GM23338 (cell line): ENCODE data around the gene MBOAT1. TPM values are rescaled to one million over a fixed set of nuclear protein-coding genes. Genes with fewer than 3 reads are reported as not detected.

ENCODE experiments used
- ATAC-seq: fragments of 200-7000 bp; cut with Tn5 transposase; 3 replicates; pipeline ENCODE4 v1.9.1; 2020
- DNase-seq: peaks from one replicate; pipeline ENCODE4 v3.0.0-alpha.2; 2015; ENCODE audit warnings: low spot score
- H2AFZ ChIP-seq: fragments of 200-600 bp; sonication (generic); 2 replicates; pipeline ENCODE4 v1.8.0; 2016; ENCODE audit warnings: antibody characterized with exemption, mild to moderate bottlenecking, moderate library complexity
- H3F3A ChIP-seq: fragments of 200-600 bp; sonication (generic); replicated peaks from 2 replicates; pipeline ENCODE4 v1.8.0; 2017; ENCODE audit warnings: antibody characterized with exemption, mixed run types, low read depth
- H3K27ac ChIP-seq: fragments of 200-600 bp; sonication (generic); 2 replicates; pipeline ENCODE4 v1.6.1; 2016; ENCODE audit warnings: low read depth
- H3K27me3 ChIP-seq: fragments of 200-600 bp; sonication (generic); 2 replicates; pipeline ENCODE4 v1.8.0; 2016; ENCODE audit warnings: mild to moderate bottlenecking, mixed run types, moderate library complexity; ENCODE audit not compliant: insufficient read depth
- H3K36me3 ChIP-seq: fragments of 200-600 bp; sonication (generic); 2 replicates; pipeline ENCODE4 v1.8.0; 2016; ENCODE audit warnings: mild to moderate bottlenecking; ENCODE audit not compliant: insufficient read depth
- H3K4me1 ChIP-seq: fragments of 200-600 bp; sonication (generic); 2 replicates; pipeline ENCODE4 v1.8.0; 2016; ENCODE audit warnings: mild to moderate bottlenecking, moderate library complexity; ENCODE audit not compliant: insufficient read depth
- H3K4me2 ChIP-seq: fragments of 200-600 bp; sonication (generic); 2 replicates; pipeline ENCODE4 v1.7.1; 2017; ENCODE audit warnings: mixed run types
- H3K4me3 ChIP-seq: fragments of 200-600 bp; sonication (generic); 2 replicates; pipeline ENCODE4 v1.6.1; 2016; ENCODE audit warnings: mixed run types
- H3K79me2 ChIP-seq: fragments of 200-600 bp; sonication (generic); replicated peaks from 2 replicates; pipeline ENCODE4 v1.8.0; 2017; ENCODE audit warnings: mild to moderate bottlenecking; ENCODE audit not compliant: insufficient read depth
- H3K9me2 ChIP-seq: fragments of 200-600 bp; sonication (generic); 2 replicates; pipeline ENCODE4 v1.8.0; 2017; ENCODE audit not compliant: insufficient read depth
- H4K20me1 ChIP-seq: fragments of 200-600 bp; sonication (generic); replicated peaks from 2 replicates; pipeline ENCODE4 v1.8.0; 2017; ENCODE audit warnings: mild to moderate bottlenecking; ENCODE audit not compliant: insufficient read depth
- H3K27ac Mint-ChIP-seq: 2 replicates; pipeline ENCODE4 v1.8.0; 2020; ENCODE audit warnings: inconsistent platforms, mild to moderate bottlenecking, moderate library complexity, mixed read lengths
- H3K27me3 Mint-ChIP-seq: 3 replicates; pipeline ENCODE4 v1.8.0; 2022; ENCODE audit warnings: low read depth, mild to moderate bottlenecking, moderate library complexity, mixed read lengths, inconsistent platforms; ENCODE audit not compliant: insufficient read depth, poor library complexity
- H3K36me3 Mint-ChIP-seq: 3 replicates; pipeline ENCODE4 v1.8.0; 2021; ENCODE audit warnings: low read depth, mild to moderate bottlenecking, inconsistent platforms, moderate library complexity, mixed read lengths
- H3K4me1 Mint-ChIP-seq: 3 replicates; pipeline ENCODE4 v1.8.0; 2020; ENCODE audit warnings: mild to moderate bottlenecking, inconsistent platforms, mixed read lengths
- H3K4me3 Mint-ChIP-seq: 3 replicates; pipeline ENCODE4 v1.8.0; 2021; ENCODE audit warnings: moderate library complexity, mild to moderate bottlenecking, inconsistent platforms, mixed read lengths
- H3K9me3 Mint-ChIP-seq: 3 replicates; pipeline ENCODE4 v1.8.0; 2020; ENCODE audit warnings: moderate library complexity, mild to moderate bottlenecking, inconsistent platforms, mixed read lengths
- CREB1 ChIP-seq: fragments of 250-450 bp; sonication (Bioruptor Pico); IDR thresholded peaks from 2 replicates; pipeline ENCODE4 v1.5.0; 2020; ENCODE audit warnings: low read depth, mild to moderate bottlenecking, moderate library complexity
- CTCF ChIP-seq, 2 experiments: fragments of 200-600 bp in 1 of 2; sonication (generic) in 1 of 2; conservative IDR thresholded peaks; 2 replicates each; pipeline versions ENCODE4 v1.5.1 to v1.6.1; 2016 to 2017; ENCODE audit warnings: antibody characterized with exemption in 2 of 2, low read depth in 2 of 2, mild to moderate bottlenecking in 2 of 2, moderate library complexity in 1 of 2
- ETS1 ChIP-seq: IDR thresholded peaks from 2 replicates; pipeline ENCODE4 v1.6.1; 2016; ENCODE audit warnings: antibody characterized with exemption
- EZH2 ChIP-seq: fragments of 200-600 bp; sonication (generic); IDR thresholded peaks from one replicate; pipeline ENCODE4 v1.8.0; 2017; ENCODE audit warnings: antibody characterized with exemption, mild to moderate bottlenecking, low read depth; ENCODE audit not compliant: unreplicated experiment
- EZH2phosphoT487 ChIP-seq: fragments of 200-600 bp; sonication (generic); IDR thresholded peaks from one replicate; pipeline ENCODE4 v1.8.1; 2018; ENCODE audit warnings: antibody characterized with exemption; ENCODE audit not compliant: unreplicated experiment
- NANOG ChIP-seq: IDR thresholded peaks from 2 replicates; pipeline ENCODE4 v1.6.1; 2016; ENCODE audit warnings: antibody characterized with exemption, borderline replicate concordance
- POLR2AphosphoS5 ChIP-seq: IDR thresholded peaks from 2 replicates; pipeline ENCODE4 v1.6.1; 2016; ENCODE audit warnings: antibody characterized with exemption, low read depth
- REST ChIP-seq: IDR thresholded peaks from one replicate; pipeline ENCODE4 v1.6.1; 2018; ENCODE audit warnings: antibody characterized with exemption; ENCODE audit not compliant: unreplicated experiment
- STAT1 ChIP-seq: IDR thresholded peaks from one replicate; pipeline ENCODE4 v1.6.1; 2016; ENCODE audit warnings: antibody characterized with exemption; ENCODE audit not compliant: unreplicated experiment
- ZNF114 ChIP-seq: fragments of 250-450 bp; sonication (Bioruptor Pico); IDR thresholded peaks from 2 replicates; pipeline ENCODE4 v1.5.0; 2020; ENCODE audit warnings: mild to moderate bottlenecking, moderate library complexity
- ZNF331 ChIP-seq: fragments of 250-450 bp; sonication (Bioruptor Pico); IDR thresholded peaks from 2 replicates; pipeline ENCODE4 v1.5.0; 2020; ENCODE audit warnings: low read depth, mild to moderate bottlenecking, moderate library complexity
- polyA plus RNA-seq: library from polyadenylated mRNA; unstranded; fragments of >200 nt; fragmentation: Nextera tagmentation; extraction: Ambion mirVana; gene quantifications from 2 replicates; pipeline ENCODE4 v1.2.1, GENCODE V29; 2016
- total RNA-seq: library from RNA; depleted of rRNA; stranded (reverse); fragments of >200 nt; shearing (Covaris generic); gene quantifications from 2 replicates; pipeline ENCODE4 v1.2.3, GENCODE V29; 2014

Gene MBOAT1
- total and polyA plus RNA-seq, 2 experiments from 2014 or later: 3.8 to 18.6 TPM

GRCh38 chr6:20173833-20174792, 38.2 kb downstream of the MBOAT1 start (continued):
- TF ChIP-seq REST (no peak), NANOG (no peak), ZNF114 (CRISPR knock-in tag) (no peak), POLR2AphosphoS5 (no peak), CREB1 (no peak), EZH2 (no peak), ETS1 (no peak), ZNF331 (no peak), CTCF (conservative IDR thresholded peaks at IDR 0.05; ENCODE audit: low read depth in 2 of 2) (no peak), EZH2phosphoT487 (no peak)

- Histone ChIP-seq H3K27me3 (no peaks in the 10 kb centered on the region), H3K4me2 (no peak overlapping the region), H3K79me2 (peaks cover 7% of the 10 kb centered on the region; the same call in 1 of the 2 replicates), H3K27ac (no peak overlapping the region), H3K4me1 (peaks cover 5% of the 10 kb centered on the region; the same call in 1 of the 2 replicates), H4K20me1 (no peaks in the 10 kb centered on the region), H3K4me3 (no peak overlapping the region), H3K36me3 (no peaks in the 10 kb centered on the region), H3K9me2 (no peaks in the 10 kb centered on the region), H3F3A (no peaks in the 10 kb centered on the region), H2AFZ (no peak overlapping the region)
- H3K27ac Mint-ChIP-seq: no peak overlapping the region; the same call in 1 of the 2 replicates
- DNase-seq (no peak), ATAC-seq (no peak)
- peaks cover 7% of the 10 kb centered on the region for H3K27me3 Mint-ChIP-seq
- no peaks in the 10 kb centered on the region for H3K9me3 Mint-ChIP-seq
- H3K36me3 Mint-ChIP-seq: no peaks in the 10 kb centered on the region
- peaks cover 9% of the 10 kb centered on the region; the same call in 2 of the 3 replicates for H3K4me1 Mint-ChIP-seq
- no peak overlapping the region for H3K4me3 Mint-ChIP-seq
- TF ChIP-seq STAT1 (no peak), CREB1 (no peak)
Measured at GRCh38 chr6:20172842-20173456, 39.3 kb downstream of the MBOAT1 start.
